ENCODE measurements around the gene AP3D1.

DNA sequence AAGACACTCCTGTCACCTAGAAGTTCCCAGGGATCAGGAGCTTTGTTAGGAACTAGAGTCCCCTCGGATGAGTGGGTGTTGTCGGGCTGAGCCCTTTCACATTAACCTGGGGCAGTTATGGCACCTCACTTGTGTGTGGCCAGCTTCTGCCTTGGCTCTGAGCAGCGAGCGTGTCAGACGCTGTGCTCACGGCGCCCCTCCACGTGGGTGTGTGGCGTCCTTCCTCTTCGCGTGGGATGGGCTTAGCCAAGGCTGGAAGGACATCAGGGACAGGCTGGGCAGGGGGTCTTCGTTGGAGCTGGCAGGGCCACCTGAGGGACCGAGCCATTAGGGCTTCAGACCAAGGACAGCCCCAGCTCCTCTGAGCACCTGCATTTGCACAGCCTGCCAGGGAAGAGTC, 35.8 kb upstream of the AP3D1 start:
- TF ChIP-seq, protein P1, sequence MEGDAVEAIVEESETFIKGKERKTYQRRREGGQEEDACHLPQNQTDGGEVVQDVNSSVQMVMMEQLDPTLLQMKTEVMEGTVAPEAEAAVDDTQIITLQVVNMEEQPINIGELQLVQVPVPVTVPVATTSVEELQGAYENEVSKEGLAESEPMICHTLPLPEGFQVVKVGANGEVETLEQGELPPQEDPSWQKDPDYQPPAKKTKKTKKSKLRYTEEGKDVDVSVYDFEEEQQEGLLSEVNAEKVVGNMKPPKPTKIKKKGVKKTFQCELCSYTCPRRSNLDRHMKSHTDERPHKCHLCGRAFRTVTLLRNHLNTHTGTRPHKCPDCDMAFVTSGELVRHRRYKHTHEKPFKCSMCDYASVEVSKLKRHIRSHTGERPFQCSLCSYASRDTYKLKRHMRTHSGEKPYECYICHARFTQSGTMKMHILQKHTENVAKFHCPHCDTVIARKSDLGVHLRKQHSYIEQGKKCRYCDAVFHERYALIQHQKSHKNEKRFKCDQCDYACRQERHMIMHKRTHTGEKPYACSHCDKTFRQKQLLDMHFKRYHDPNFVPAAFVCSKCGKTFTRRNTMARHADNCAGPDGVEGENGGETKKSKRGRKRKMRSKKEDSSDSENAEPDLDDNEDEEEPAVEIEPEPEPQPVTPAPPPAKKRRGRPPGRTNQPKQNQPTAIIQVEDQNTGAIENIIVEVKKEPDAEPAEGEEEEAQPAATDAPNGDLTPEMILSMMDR (IDR thresholded peaks at IDR 0.05): no peak
- no peak for TF ChIP-seq EZH2 (IDR thresholded peaks at IDR 0.05)

Data from neural progenitor cell (in vitro differentiated cells).